A549 (cell line): ENCODE results near the gene ASB7.

Source experiments
- BHLHE40 ChIP-seq: IDR thresholded peaks from 2 replicates; pipeline ENCODE4 v1.6.1; 2012; ENCODE audit warnings: low read depth, low read length, inconsistent platforms
- CHD4 ChIP-seq: fragments of 200-600 bp; sonication (generic); IDR thresholded peaks from 2 replicates; pipeline ENCODE4 v1.6.1; 2016; ENCODE audit warnings: antibody characterized with exemption, mild to moderate bottlenecking, borderline replicate concordance
- CTCF ChIP-seq: fragments of >200 bp; sonication (Bioruptor Twin); formaldehyde crosslinking; IDR thresholded peaks from 3 replicates; pipeline ENCODE4 v1.5.1; 2016
- ELK1 ChIP-seq: fragments of 150-350 bp; IDR thresholded peaks from 2 replicates; pipeline ENCODE4 v1.6.1; 2014; ENCODE audit warnings: low read depth, mild to moderate bottlenecking, low read length
- EP300 ChIP-seq, 2 experiments: fragments of >200 bp; sonication (Bioruptor Twin); formaldehyde crosslinking; IDR thresholded peaks; 2 replicates in 1 of 2; 3 replicates in 1 of 2; pipeline ENCODE4 v1.6.1; 2016 to 2017
- FOXS1 ChIP-seq: fragments of 250-450 bp; sonication (Bioruptor Pico); IDR thresholded peaks from 2 replicates; pipeline ENCODE4 v1.5.0; 2020; ENCODE audit warnings: mild to moderate bottlenecking, moderate library complexity
- JUNB ChIP-seq: fragments of >200 bp; sonication (Bioruptor Twin); formaldehyde crosslinking; IDR thresholded peaks from 2 replicates; pipeline ENCODE4 v1.6.1; 2016
- MAX ChIP-seq: IDR thresholded peaks from 2 replicates; pipeline ENCODE4 v1.6.1; 2012
- PHF8 ChIP-seq: fragments of 200-600 bp; sonication (generic); IDR thresholded peaks from 2 replicates; pipeline ENCODE4 v1.6.1; 2016; ENCODE audit warnings: low read depth, mild to moderate bottlenecking, antibody characterized with exemption, moderate library complexity, borderline replicate concordance
- POLR2A ChIP-seq: IDR thresholded peaks from 2 replicates; pipeline ENCODE4 v1.6.1; 2012; ENCODE audit warnings: mild to moderate bottlenecking, low read length
- RAD21 ChIP-seq, 2 experiments: fragments of >200 bp in 1 of 2; sonication (Bioruptor Twin) in 1 of 2; formaldehyde crosslinking in 1 of 2; IDR thresholded peaks in 1 of 2; conservative IDR thresholded peaks in 1 of 2; 2 replicates in 1 of 2; 3 replicates in 1 of 2; pipeline ENCODE4 v1.6.1; 2012 to 2018; ENCODE audit warnings: inconsistent platforms in 1 of 2
- REST ChIP-seq: fragments of 200-600 bp; sonication (generic); IDR thresholded peaks from 2 replicates; pipeline ENCODE4 v1.6.1; 2016; ENCODE audit warnings: antibody characterized with exemption, mild to moderate bottlenecking, moderate library complexity
- TP53 ChIP-seq: fragments of 250-450 bp; sonication (Bioruptor Pico); IDR thresholded peaks from 2 replicates; pipeline ENCODE4 v1.5.0; 2021; ENCODE audit warnings: mild to moderate bottlenecking, moderate library complexity

GRCh38 chr15:100580414-100580813, 22.0 kb upstream of the ASB7 start:
- TF ChIP-seq CTCF (no peak), EP300 (IDR thresholded peaks at IDR 0.05) (no peak), POLR2A (no peak), REST (no peak), TP53 (CRISPR knock-in tag) (no peak), MAX (no peak), ELK1 (no peak), PHF8 (no peak), JUNB (no peak), CHD4 (no peak), RAD21 (conservative IDR thresholded peaks at IDR 0.05 in 1 of 2, IDR thresholded peaks at IDR 0.05 in 1 of 2) (no peak), BHLHE40 (no peak), FOXS1 (CRISPR knock-in tag) (no peak)
